ENCODE data around the gene GFI1.

GRCh38 chr1:92502247-92502646 is 15.5 kb upstream of the GFI1 start:
- TF ChIP-seq SKI (IDR thresholded peaks at IDR 0.05; ENCODE audit: partially characterized antibody) (no peak), JDP2 (CRISPR knock-in tag; IDR thresholded peaks at IDR 0.05; ENCODE audit: borderline replicate concordance) (no peak), ZFP82 (CRISPR knock-in tag; IDR thresholded peaks at IDR 0.05; ENCODE audit: borderline replicate concordance) (no peak), PCBP2 (optimal IDR thresholded peaks at IDR 0.05; ENCODE audit: low read depth, low read length, poor library complexity, severe bottlenecking) (no peak), SP2 (CRISPR knock-in tag; IDR thresholded peaks at IDR 0.05) (no peak)
- TF ChIP-seq, protein P1, sequence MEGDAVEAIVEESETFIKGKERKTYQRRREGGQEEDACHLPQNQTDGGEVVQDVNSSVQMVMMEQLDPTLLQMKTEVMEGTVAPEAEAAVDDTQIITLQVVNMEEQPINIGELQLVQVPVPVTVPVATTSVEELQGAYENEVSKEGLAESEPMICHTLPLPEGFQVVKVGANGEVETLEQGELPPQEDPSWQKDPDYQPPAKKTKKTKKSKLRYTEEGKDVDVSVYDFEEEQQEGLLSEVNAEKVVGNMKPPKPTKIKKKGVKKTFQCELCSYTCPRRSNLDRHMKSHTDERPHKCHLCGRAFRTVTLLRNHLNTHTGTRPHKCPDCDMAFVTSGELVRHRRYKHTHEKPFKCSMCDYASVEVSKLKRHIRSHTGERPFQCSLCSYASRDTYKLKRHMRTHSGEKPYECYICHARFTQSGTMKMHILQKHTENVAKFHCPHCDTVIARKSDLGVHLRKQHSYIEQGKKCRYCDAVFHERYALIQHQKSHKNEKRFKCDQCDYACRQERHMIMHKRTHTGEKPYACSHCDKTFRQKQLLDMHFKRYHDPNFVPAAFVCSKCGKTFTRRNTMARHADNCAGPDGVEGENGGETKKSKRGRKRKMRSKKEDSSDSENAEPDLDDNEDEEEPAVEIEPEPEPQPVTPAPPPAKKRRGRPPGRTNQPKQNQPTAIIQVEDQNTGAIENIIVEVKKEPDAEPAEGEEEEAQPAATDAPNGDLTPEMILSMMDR (CRISPR knock-in tag; IDR thresholded peaks at IDR 0.05) = no peak

Measured in HepG2 (cell line).